Dermis blood vessel endothelial cell (primary cell): Measurements from ENCODE around the gene OTC. TPM values are rescaled to one million over a fixed set of nuclear protein-coding genes. Genes with fewer than 3 reads are reported as not detected.

Experiments
- DNase-seq: peaks from one replicate; pipeline ENCODE4 v3.0.0; 2010
- total RNA-seq: library from RNA; depleted of rRNA; stranded (reverse); fragments of >200 nt; gene quantifications from 2 replicates; pipeline ENCODE4 v1.2.3, GENCODE V29; 2014

Gene OTC
- total RNA-seq, 1 donor from 2014 or later, result 2.4 TPM

GRCh38 chrX:38468563-38469157 lies 116.3 kb downstream of the OTC start:
- no peak for DNase-seq

Other genes starting within 250 kb of the OTC start
- gene SRPX, start 131.7 kb upstream of the OTC start, total RNA-seq, result 104 and 123 TPM in 2 replicates
- 43.2 and 49.6 TPM in 2 replicates for gene RPGR, start 25.1 kb upstream of the OTC start, total RNA-seq
- gene TSPAN7, start 208.9 kb downstream of the OTC start, total RNA-seq, result 25.2 and 28.4 TPM in 2 replicates